Measurements from ENCODE around the gene GNG7. TPM values are rescaled to one million over a fixed set of nuclear protein-coding genes. Genes with fewer than 3 reads are reported as not detected.

The GNG7 gene
- total RNA-seq, 1 donor from 2014 or later: 5.1 TPM

- Mint-ChIP-seq H3K9me3 (ENCODE audit: unreplicated experiment) (no peaks in the 10 kb centered on the region), H3K4me1 (ENCODE audit: unreplicated experiment) (peaks cover 8% of the 10 kb centered on the region), H3K4me3 (ENCODE audit: unreplicated experiment) (no peak overlapping the region), H3K36me3 (ENCODE audit: unreplicated experiment) (peaks cover 15% of the 10 kb centered on the region), H3K27ac (ENCODE audit: unreplicated experiment) (no peak overlapping the region), H3K27me3 (ENCODE audit: unreplicated experiment) (no peaks in the 10 kb centered on the region)
- DNase-seq (ENCODE audit: extremely low spot score, unreplicated experiment): no peak
- no peak for TF ChIP-seq CTCF (IDR thresholded peaks at IDR 0.05)
Observed at GRCh38 chr19:2735374-2735773, 32.9 kb upstream of the GNG7 start.

- TF ChIP-seq CTCF (IDR thresholded peaks at IDR 0.05): no peak
- Mint-ChIP-seq H3K36me3 (ENCODE audit: unreplicated experiment) (peaks cover 15% of the 10 kb centered on the region), H3K27ac (ENCODE audit: unreplicated experiment) (no peak overlapping the region), H3K4me1 (ENCODE audit: unreplicated experiment) (peaks cover 6% of the 10 kb centered on the region), H3K9me3 (ENCODE audit: unreplicated experiment) (no peaks in the 10 kb centered on the region), H3K4me3 (ENCODE audit: unreplicated experiment) (no peak overlapping the region), H3K27me3 (ENCODE audit: unreplicated experiment) (no peaks in the 10 kb centered on the region)
- no peak for DNase-seq (ENCODE audit: extremely low spot score, unreplicated experiment)
Observed at GRCh38 chr19:2734589-2735288, 32.2 kb upstream of the GNG7 start.

GRCh38 chr19:2733930-2734588, 31.6 kb upstream of the GNG7 start:
- Mint-ChIP-seq H3K36me3 (ENCODE audit: unreplicated experiment) (peaks cover 15% of the 10 kb centered on the region), H3K4me3 (ENCODE audit: unreplicated experiment) (no peak overlapping the region), H3K27me3 (ENCODE audit: unreplicated experiment) (no peaks in the 10 kb centered on the region), H3K27ac (ENCODE audit: unreplicated experiment) (no peak overlapping the region), H3K9me3 (ENCODE audit: unreplicated experiment) (no peaks in the 10 kb centered on the region), H3K4me1 (ENCODE audit: unreplicated experiment) (peaks cover 1% of the 10 kb centered on the region)
- TF ChIP-seq CTCF (IDR thresholded peaks at IDR 0.05): no peak
- no peak for DNase-seq (ENCODE audit: extremely low spot score, unreplicated experiment)

- Mint-ChIP-seq H3K27ac (ENCODE audit: unreplicated experiment) (no peak overlapping the region), H3K36me3 (ENCODE audit: unreplicated experiment) (peaks cover 15% of the 10 kb centered on the region), H3K27me3 (ENCODE audit: unreplicated experiment) (no peaks in the 10 kb centered on the region), H3K9me3 (ENCODE audit: unreplicated experiment) (no peaks in the 10 kb centered on the region), H3K4me1 (ENCODE audit: unreplicated experiment) (peaks cover 3% of the 10 kb centered on the region), H3K4me3 (ENCODE audit: unreplicated experiment) (no peak overlapping the region)
- DNase-seq (ENCODE audit: extremely low spot score, unreplicated experiment): no peak
- no peak for TF ChIP-seq CTCF (IDR thresholded peaks at IDR 0.05)
Observed at GRCh38 chr19:2732883-2733282, 30.4 kb upstream of the GNG7 start.

GRCh38 chr19:2732157-2732725, 29.7 kb upstream of the GNG7 start:
- DNase-seq (ENCODE audit: extremely low spot score, unreplicated experiment): no peak
- no peak for TF ChIP-seq CTCF (IDR thresholded peaks at IDR 0.05)
- Mint-ChIP-seq H3K27me3 (ENCODE audit: unreplicated experiment) (no peaks in the 10 kb centered on the region), H3K36me3 (ENCODE audit: unreplicated experiment) (peaks cover 15% of the 10 kb centered on the region), H3K4me3 (ENCODE audit: unreplicated experiment) (no peak overlapping the region), H3K27ac (ENCODE audit: unreplicated experiment) (no peak overlapping the region), H3K9me3 (ENCODE audit: unreplicated experiment) (no peaks in the 10 kb centered on the region), H3K4me1 (ENCODE audit: unreplicated experiment) (peaks cover 7% of the 10 kb centered on the region)
